HepG2 (cell line): ENCODE results near the gene CCDC148. TPM values are rescaled to one million over a fixed set of nuclear protein-coding genes. Genes with fewer than 3 reads are reported as not detected.

Experiments used
- ATAC-seq: fragments of 200-7000 bp; cut with Tn5 transposase; 3 replicates; pipeline ENCODE4 v1.9.1; 2020; ENCODE audit warnings: mild to moderate bottlenecking, moderate library complexity
- BruUV-seq: library from RNA; stranded (reverse); fragments of 400-500 nt; replicated peaks from 2 replicates; lab custom pipeline; 2021; lab: Mats Ljungman, UMichigan
- CTCF ChIA-PET: fragments of 300-600 bp; formaldehyde crosslinking; extraction: SDS; loops from one replicate; lab custom pipeline; 2021; ENCODE audit warnings: low total read pairs, inconsistent platforms, low intra/inter-chr PET ratio; lab: Yijun Ruan, JAX
- POLR2A ChIA-PET: fragments of 350-600 bp; sonication (Branson Sonifier 250); formaldehyde crosslinking; loops from one replicate; lab custom pipeline; 2020; ENCODE audit warnings: antibody characterized with exemption, inconsistent platforms; lab: Yijun Ruan, JAX
- DNase-seq: peaks from one replicate; pipeline ENCODE4 v3.0.0-alpha.2; 2015; ENCODE audit warnings: low spot score
- FAIRE-seq: peaks from 3 replicates; lab custom pipeline; 2011; peaks lifted over from hg19 to GRCh38; lab: Jason Lieb, UNC
- H2AFZ ChIP-seq: one replicate; pipeline ENCODE4 v1.6.1; 2011; ENCODE audit warnings: low read length, inconsistent platforms
- H3K27ac ChIP-seq: fragments of 300-600 bp; 3 replicates; pipeline ENCODE4 v1.8.0; 2011; ENCODE audit warnings: mixed run types, mild to moderate bottlenecking, mixed read lengths, low read length, inconsistent platforms; ENCODE audit not compliant: insufficient read depth; ENCODE audit errors: extremely low read length
- H3K27me3 ChIP-seq, 2 experiments: fragments of 200-600 bp in 1 of 2; 2 replicates in 1 of 2; 3 replicates in 1 of 2; pipeline versions ENCODE4 v1.6.0 to v1.8.0; 2011; ENCODE audit warnings: low read length in 2 of 2, mild to moderate bottlenecking in 2 of 2, moderate library complexity in 2 of 2, inconsistent platforms in 1 of 2; ENCODE audit not compliant: insufficient read depth in 2 of 2, control insufficient read depth in 1 of 2
- H3K36me3 ChIP-seq, 2 experiments: fragments of 200-600 bp in 1 of 2; replicated peaks in 1 of 2; 2 replicates in 1 of 2; 3 replicates in 1 of 2; pipeline versions ENCODE4 v1.5.1 to v1.8.0; 2011; ENCODE audit warnings: low read length in 2 of 2, inconsistent platforms in 1 of 2; ENCODE audit not compliant: insufficient read depth in 2 of 2, control insufficient read depth in 1 of 2
- H3K4me1 ChIP-seq: 2 replicates; pipeline ENCODE4 v1.5.1; 2012; ENCODE audit warnings: low read length, inconsistent platforms; ENCODE audit not compliant: insufficient read depth
- H3K4me2 ChIP-seq: 2 replicates; pipeline ENCODE4 v1.6.0; 2011; ENCODE audit warnings: low read depth, low read length, inconsistent platforms
- H3K4me3 ChIP-seq, 3 experiments: fragments of 200-600 bp in 1 of 3; sonication (generic), shearing (Covaris generic) in 1 of 3; replicated peaks in 1 of 3; 2 replicates each; pipeline ENCODE4 v1.5.1; 2011 to 2016; ENCODE audit warnings: low read length in 3 of 3, inconsistent platforms in 2 of 3, low read depth in 2 of 3, mild to moderate bottlenecking in 2 of 3, control low read depth in 1 of 3, mixed read lengths in 1 of 3; ENCODE audit not compliant: insufficient read depth in 1 of 3
- H3K79me2 ChIP-seq: one replicate; pipeline ENCODE4 v1.6.1; 2011; ENCODE audit warnings: low read length, inconsistent platforms; ENCODE audit not compliant: insufficient read depth
- H3K9ac ChIP-seq: 2 replicates; pipeline ENCODE4 v1.6.0; 2011; ENCODE audit warnings: mild to moderate bottlenecking, low read depth, low read length, inconsistent platforms; ENCODE audit not compliant: insufficient read depth
- H3K9me3 ChIP-seq: 2 replicates; pipeline ENCODE4 v1.5.1; 2012; ENCODE audit warnings: mild to moderate bottlenecking, low read length
- H4K20me1 ChIP-seq: 2 replicates; pipeline ENCODE4 v1.6.0; 2011; ENCODE audit warnings: inconsistent platforms, mild to moderate bottlenecking, low read length, moderate library complexity; ENCODE audit not compliant: insufficient read depth
- DMTF1 ChIP-seq: sonication (generic); formaldehyde crosslinking; IDR thresholded peaks from 2 replicates; pipeline ENCODE4 v1.4.0; 2020; ENCODE audit warnings: mild to moderate bottlenecking, missing genetic modification reagents
- DR1 ChIP-seq: sonication (generic); formaldehyde crosslinking; IDR thresholded peaks from 2 replicates; pipeline ENCODE4 v1.8.0; 2021; ENCODE audit warnings: mild to moderate bottlenecking, missing genetic modification reagents, inconsistent platforms
- FOXA3 ChIP-seq: IDR thresholded peaks from 2 replicates; pipeline ENCODE4 v1.6.1; 2016; ENCODE audit warnings: missing genetic modification reagents, missing compliant biosample characterization
- GATAD1 ChIP-seq: IDR thresholded peaks from 2 replicates; pipeline ENCODE4 v1.6.1; 2016; ENCODE audit warnings: missing genetic modification reagents, missing compliant biosample characterization
- GTF3A ChIP-seq: sonication (generic); formaldehyde crosslinking; conservative IDR thresholded peaks from 2 replicates; pipeline ENCODE4 v1.4.0; 2020; ENCODE audit warnings: mild to moderate bottlenecking, missing genetic modification reagents
- HNF4A ChIP-seq: sonication (generic); formaldehyde crosslinking; IDR thresholded peaks from 2 replicates; pipeline ENCODE4 v1.4.0; 2020; ENCODE audit warnings: missing genetic modification reagents
- KLF13 ChIP-seq: sonication (generic); formaldehyde crosslinking; IDR thresholded peaks from 2 replicates; pipeline ENCODE4 v1.4.0; 2020; ENCODE audit warnings: mild to moderate bottlenecking, missing genetic modification reagents
- MAF1 ChIP-seq: sonication (generic); formaldehyde crosslinking; IDR thresholded peaks from 2 replicates; pipeline ENCODE4 v1.5.0; 2020; ENCODE audit warnings: missing genetic modification reagents, borderline replicate concordance
- NBN ChIP-seq: fragments of 450-650 bp; conservative IDR thresholded peaks from 2 replicates; pipeline ENCODE4 v1.6.1; 2017
- PRDM15 ChIP-seq: sonication (generic); formaldehyde crosslinking; IDR thresholded peaks from 2 replicates; pipeline ENCODE4 v1.4.0; 2020; ENCODE audit warnings: missing genetic modification reagents
- ZNF335 ChIP-seq: sonication (generic); formaldehyde crosslinking; IDR thresholded peaks from 2 replicates; pipeline ENCODE4 v1.4.0; 2020; ENCODE audit warnings: missing genetic modification reagents
- ZNF382 ChIP-seq: sonication (generic); formaldehyde crosslinking; IDR thresholded peaks from 2 replicates; pipeline ENCODE4 v1.5.0; 2020; ENCODE audit warnings: missing genetic modification reagents, mild to moderate bottlenecking, borderline replicate concordance
- ZNF510 ChIP-seq: sonication (generic); formaldehyde crosslinking; IDR thresholded peaks from 2 replicates; pipeline ENCODE4 v1.4.0; 2020; ENCODE audit warnings: low read depth, mild to moderate bottlenecking, missing genetic modification reagents
- ZNF614 ChIP-seq: IDR thresholded peaks from 2 replicates; pipeline ENCODE4 v1.6.1; 2018; ENCODE audit warnings: missing biosample characterization, missing genetic modification reagents, inconsistent platforms, borderline replicate concordance
- ZNF788 ChIP-seq: sonication (generic); formaldehyde crosslinking; IDR thresholded peaks from 2 replicates; pipeline ENCODE4 v1.5.0; 2020; ENCODE audit warnings: mild to moderate bottlenecking, missing genetic modification reagents, borderline replicate concordance
- ZSCAN12 ChIP-seq: sonication (generic); formaldehyde crosslinking; IDR thresholded peaks from 2 replicates; pipeline ENCODE4 v1.9.0; 2021; ENCODE audit warnings: mild to moderate bottlenecking, missing genetic modification reagents
- ZXDC ChIP-seq: sonication (generic); formaldehyde crosslinking; IDR thresholded peaks from 2 replicates; pipeline ENCODE4 v1.5.0; 2020; ENCODE audit warnings: mild to moderate bottlenecking, missing genetic modification reagents
- in situ Hi-C: cut with HindIII; loops from 2 replicates; pipeline ENCODE4 v1.10.0; 2017; ENCODE audit warnings: low pct_unique_long_range_greater_than_20kb; ENCODE audit not compliant: extremely low pct_ligation_motif_present
- intact Hi-C: fragments of 100-400 bp; cut with micrococcal nuclease; formaldehyde crosslinking; loops from one replicate; pipeline ENCODE4 v1.10.0; 2022; ENCODE audit not compliant: unreplicated experiment
- polyA plus RNA-seq, 8 experiments: library from polyadenylated mRNA; depleted of rRNA in 3 of 8; stranded (reverse) in 7 of 8; unstranded in 1 of 8; fragments of >200 nt; fragmentation: Illumina TruSeq in 4 of 8; extraction: Trizol in 4 of 8; gene quantifications; 2 replicates each; pipeline versions ENCODE4 v1.2.1 to v1.2.3, GENCODE V29; 2011 to 2016; ENCODE audit warnings: low read depth in 4 of 8, missing spikeins in 1 of 8, mixed read lengths in 1 of 8; ENCODE audit not compliant: insufficient read depth in 1 of 8
- total RNA-seq, 5 experiments: library from RNA; depleted of rRNA; stranded (reverse); fragments of >200 nt; fragmentation: Illumina TruSeq; extraction: Trizol; gene quantifications; 2 replicates each; pipeline ENCODE4 v1.2.3, GENCODE V29; 2016; ENCODE audit warnings: low read depth in 1 of 5

Gene CCDC148
- total and polyA plus RNA-seq, 2 of the 13 experiments (the other 11 are each of a cell fraction or from before 2014, with no cell fraction given), result 0.30 to 0.49 TPM

DNA sequence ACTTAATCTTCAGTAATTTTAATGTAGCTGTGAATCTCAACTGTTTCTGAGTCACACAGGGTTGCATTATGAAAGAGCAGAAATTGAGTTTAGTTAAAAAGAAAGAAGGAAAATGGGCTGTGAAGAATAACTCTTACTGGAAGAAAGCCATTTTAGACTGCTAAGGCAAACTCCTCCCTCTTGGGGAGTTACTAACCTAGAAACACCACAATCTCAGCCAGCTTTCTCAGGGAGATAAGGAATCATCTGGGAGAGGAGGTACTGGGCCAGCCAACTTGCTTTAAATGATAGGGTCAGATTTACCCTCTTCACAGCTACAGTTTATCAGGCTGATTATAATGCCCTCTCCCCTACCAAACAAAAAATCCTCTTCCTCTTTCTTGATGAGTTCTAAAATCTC lies 119.5 kb downstream of the CCDC148 start:
- TF ChIP-seq KLF13 (CRISPR knock-in tag), result no peak
- TF ChIP-seq ZNF335 (CRISPR knock-in tag), result no peak
- no peak for TF ChIP-seq ZNF382
- no peak for TF ChIP-seq GTF3A (CRISPR knock-in tag)
- TF ChIP-seq DMTF1 (CRISPR knock-in tag), result no peak
- TF ChIP-seq GATAD1, result no peak
- TF ChIP-seq DR1 (CRISPR knock-in tag), result no peak
- TF ChIP-seq ZXDC (CRISPR knock-in tag), result no peak
- no peak for TF ChIP-seq ZNF614
- no peak for TF ChIP-seq ZNF510 (CRISPR knock-in tag)
- TF ChIP-seq ZNF788 (CRISPR knock-in tag), result no peak
- no peak for TF ChIP-seq HNF4A
- TF ChIP-seq ZSCAN12 (CRISPR knock-in tag), result no peak
- TF ChIP-seq NBN, result no peak
- TF ChIP-seq MAF1 (CRISPR knock-in tag), result no peak
- TF ChIP-seq PRDM15, result no peak
- TF ChIP-seq FOXA3, result no peak
- TF ChIP-seq, all 625 proteins: peak for 0

More for the DNA sequence above, 119.5 kb downstream of the CCDC148 start:
- no peaks in the 10 kb centered on the region for H3K36me3 ChIP-seq
- in situ Hi-C loops, result no loop called here
- no peaks in the 10 kb centered on the region for H3K4me1 ChIP-seq
- no peaks in the 10 kb centered on the region for H3K79me2 ChIP-seq
- FAIRE-seq, result no peak
- no peak overlapping the region for H3K27ac ChIP-seq
- no peak overlapping the region for H3K9ac ChIP-seq
- no peaks in the 10 kb centered on the region for H4K20me1 ChIP-seq
- H3K27me3 ChIP-seq, result 0 out of 5 replicates have a peak, but pooled peaks cover 0 to 2% of the 10 kb centered on the region in 2 experiments
- no peak for DNase-seq
- no peak overlapping the region for H3K4me3 ChIP-seq
- no peaks in the 10 kb centered on the region for H3K9me3 ChIP-seq
- intact Hi-C loops, result no loop called here
- ATAC-seq, result no peak
- no TSS peak for BruUV-seq
- H3K4me2 ChIP-seq, result no peak overlapping the region
- no peak overlapping the region for H2AFZ ChIP-seq
- POLR2A ChIA-PET, result no interaction called here
- CTCF ChIA-PET, result no interaction called here
